OCI-LY1 (cell line): ENCODE results near the gene MAP2K2.

Experiments
- H2AFZ ChIP-seq: fragments of 200-600 bp; sonication (generic), shearing (Covaris generic); 2 replicates; pipeline ENCODE4 v1.6.0; 2014; ENCODE audit warnings: antibody characterized with exemption, mild to moderate bottlenecking, low read length
- H3F3A ChIP-seq: fragments of 200-600 bp; sonication (generic), shearing (Covaris generic); 2 replicates; pipeline ENCODE4 v1.6.0; 2014; ENCODE audit warnings: mild to moderate bottlenecking, antibody characterized with exemption, low read length, moderate library complexity; ENCODE audit not compliant: insufficient read depth
- H3K27ac ChIP-seq: fragments of 200-600 bp; sonication (generic); 2 replicates; pipeline ENCODE4 v1.5.1; 2014; ENCODE audit warnings: low read length, mixed run types, mild to moderate bottlenecking, low read depth; ENCODE audit not compliant: poor library complexity, severe bottlenecking
- H3K27me3 ChIP-seq: fragments of 200-600 bp; sonication (generic); 2 replicates; pipeline ENCODE4 v1.6.0; 2014; ENCODE audit warnings: antibody characterized with exemption, mild to moderate bottlenecking, low read length, moderate library complexity; ENCODE audit not compliant: insufficient read depth
- H3K36me3 ChIP-seq: fragments of 200-600 bp; sonication (generic); 2 replicates; pipeline ENCODE4 v1.6.1; 2014; ENCODE audit warnings: mild to moderate bottlenecking, antibody characterized with exemption, low read length, moderate library complexity, mixed read lengths; ENCODE audit not compliant: insufficient read depth
- H3K4me1 ChIP-seq: fragments of 200-600 bp; sonication (generic); 2 replicates; pipeline ENCODE4 v1.5.1; 2014; ENCODE audit warnings: mild to moderate bottlenecking, low read length, moderate library complexity; ENCODE audit not compliant: insufficient read depth, severe bottlenecking
- H3K4me2 ChIP-seq: fragments of 200-600 bp; sonication (generic), shearing (Covaris generic); 2 replicates; pipeline ENCODE4 v1.6.1; 2014; ENCODE audit warnings: low read length
- H3K4me3 ChIP-seq: fragments of 200-600 bp; sonication (generic); 2 replicates; pipeline ENCODE4 v1.5.1; 2014; ENCODE audit warnings: low read length, low read depth, mild to moderate bottlenecking, mixed read lengths; ENCODE audit not compliant: poor library complexity, severe bottlenecking
- H3K79me2 ChIP-seq: fragments of 200-600 bp; shearing (Covaris generic); 2 replicates; pipeline ENCODE4 v1.6.1; 2016; ENCODE audit warnings: mixed run types, low read length, mixed read lengths; ENCODE audit not compliant: insufficient read depth
- H3K9ac ChIP-seq: fragments of 200-600 bp; sonication (generic), shearing (Covaris generic); 2 replicates; pipeline ENCODE4 v1.6.1; 2014; ENCODE audit warnings: mild to moderate bottlenecking, low read length, mixed read lengths
- H3K9me2 ChIP-seq: fragments of 200-600 bp; sonication (generic), shearing (Covaris generic); 2 replicates; pipeline ENCODE4 v1.6.1; 2014; ENCODE audit warnings: low read depth, mild to moderate bottlenecking, low read length, mixed read lengths
- H3K9me3 ChIP-seq: fragments of 200-600 bp; shearing (Covaris generic); 2 replicates; pipeline ENCODE4 v1.6.1; 2014; ENCODE audit warnings: low read length, mixed read lengths
- H4K20me1 ChIP-seq: fragments of 200-600 bp; sonication (generic), shearing (Covaris generic); 2 replicates; pipeline ENCODE4 v1.6.0; 2016; ENCODE audit warnings: mild to moderate bottlenecking, low read length; ENCODE audit not compliant: insufficient read depth
- CTCF ChIP-seq: fragments of 200-600 bp; sonication (generic), shearing (Covaris generic); IDR thresholded peaks from 2 replicates; pipeline ENCODE4 v1.5.1; 2017; ENCODE audit warnings: mild to moderate bottlenecking, antibody characterized with exemption, low read length, moderate library complexity, mixed read lengths
- EZH2 ChIP-seq: fragments of 200-600 bp; sonication (generic), shearing (Covaris generic); IDR thresholded peaks from 2 replicates; pipeline ENCODE4 v1.8.0; 2017; ENCODE audit warnings: borderline replicate concordance, mixed run types, mild to moderate bottlenecking, antibody characterized with exemption, low read length, moderate library complexity, mixed read lengths

The MAP2K2 gene

GRCh38 chr19:4154571-4155312 is 30.8 kb upstream of the MAP2K2 start:
- Histone ChIP-seq H3K79me2 (no peaks in the 10 kb centered on the region), H3K4me2 (no peak overlapping the region), H3K9ac (no peak overlapping the region), H3K4me1 (no peaks in the 10 kb centered on the region), H3K36me3 (no peaks in the 10 kb centered on the region), H4K20me1 (no peaks in the 10 kb centered on the region), H3K9me3 (no peaks in the 10 kb centered on the region), H3F3A (no peaks in the 10 kb centered on the region), H2AFZ (no peak overlapping the region), H3K27me3 (no peaks in the 10 kb centered on the region), H3K27ac (no peak overlapping the region), H3K9me2 (no peaks in the 10 kb centered on the region), H3K4me3 (no peak overlapping the region)
- TF ChIP-seq EZH2 (no peak), CTCF (no peak)

- no peaks in the 10 kb centered on the region for H3K4me1 ChIP-seq
- no peak overlapping the region for H2AFZ ChIP-seq
- H3F3A ChIP-seq = no peaks in the 10 kb centered on the region
- H3K4me2 ChIP-seq = no peak overlapping the region
- no peak overlapping the region for H3K4me3 ChIP-seq
- H3K9ac ChIP-seq = no peak overlapping the region
- no peaks in the 10 kb centered on the region for H3K9me3 ChIP-seq
- no peaks in the 10 kb centered on the region for H3K27me3 ChIP-seq
- H3K79me2 ChIP-seq = no peaks in the 10 kb centered on the region
- H3K27ac ChIP-seq = no peak overlapping the region
- TF ChIP-seq EZH2 (no peak), CTCF (no peak)
- H3K36me3 ChIP-seq = no peaks in the 10 kb centered on the region
- H4K20me1 ChIP-seq = no peaks in the 10 kb centered on the region
- H3K9me2 ChIP-seq = no peaks in the 10 kb centered on the region
These were observed 28.5 kb upstream of the MAP2K2 start for GRCh38 chr19:4152241-4152998.

DNA sequence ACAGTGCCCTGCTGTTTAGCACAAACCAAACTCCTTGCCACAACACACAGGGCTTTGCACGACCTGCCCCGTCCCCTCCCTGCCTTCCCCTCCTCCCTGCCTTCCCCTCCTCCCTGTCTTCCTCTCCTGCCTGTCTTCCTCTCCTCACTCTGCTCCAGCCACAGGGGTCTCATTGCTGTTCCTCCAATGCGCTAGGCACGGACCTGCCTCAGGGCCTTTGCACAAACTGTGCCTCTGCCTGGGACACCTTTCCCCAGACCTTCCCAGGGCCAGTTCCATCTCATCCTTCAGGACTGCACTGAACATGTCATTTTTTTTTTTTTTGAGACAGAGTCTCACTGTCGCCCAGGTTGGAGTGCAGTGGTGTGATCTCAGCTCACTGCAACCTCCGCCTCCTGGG is 27.7 kb upstream of the MAP2K2 start:
- H3K4me2 ChIP-seq = no peak overlapping the region
- no peaks in the 10 kb centered on the region for H3K4me1 ChIP-seq
- TF ChIP-seq EZH2 (no peak), CTCF (no peak)
- no peak overlapping the region for H3K4me3 ChIP-seq
- H3K27me3 ChIP-seq = no peaks in the 10 kb centered on the region
- H3K36me3 ChIP-seq = no peaks in the 10 kb centered on the region
- H3K9me2 ChIP-seq = no peaks in the 10 kb centered on the region
- H3K9me3 ChIP-seq = no peaks in the 10 kb centered on the region
- H4K20me1 ChIP-seq = no peaks in the 10 kb centered on the region
- H2AFZ ChIP-seq = no peak overlapping the region
- H3F3A ChIP-seq = no peaks in the 10 kb centered on the region
- H3K9ac ChIP-seq = no peak overlapping the region
- H3K79me2 ChIP-seq = no peaks in the 10 kb centered on the region
- no peak overlapping the region for H3K27ac ChIP-seq
